HEK293 (cell line): ENCODE measurements around the gene RPL35.

Source experiments
- CTCF ChIA-PET: fragments of 350-600 bp; formaldehyde crosslinking; extraction: SDS; loops from one replicate; lab custom pipeline; 2021; ENCODE audit warnings: antibody characterized with exemption; lab: Yijun Ruan, JAX
- POLR2A ChIA-PET: fragments of 300-600 bp; formaldehyde crosslinking; extraction: SDS; loops from one replicate; lab custom pipeline; 2020; ENCODE audit warnings: antibody characterized with exemption, inconsistent platforms; lab: Yijun Ruan, JAX
- H3K27ac ChIP-seq: fragments of 200-500 bp; sonication (Bioruptor generic); 2 replicates; pipeline ENCODE4 v1.5.1; 2014; ENCODE audit warnings: low read depth, low read length, control low read depth, inconsistent platforms; ENCODE audit errors: extremely low read depth
- H3K36me3 ChIP-seq, 2 experiments: fragments of 200-500 bp in 1 of 2; sonication (Bioruptor generic) in 1 of 2; 1 replicate in 1 of 2; 2 replicates in 1 of 2; pipeline ENCODE4 v1.5.1; 2014 to 2017; ENCODE audit warnings: inconsistent platforms in 2 of 2, low read length in 2 of 2; ENCODE audit not compliant: control insufficient read depth in 2 of 2, insufficient read depth in 1 of 2
- H3K4me1 ChIP-seq: fragments of 200-500 bp; sonication (Bioruptor generic); 2 replicates; pipeline ENCODE4 v1.5.1; 2014; ENCODE audit warnings: mild to moderate bottlenecking, low read length, inconsistent platforms; ENCODE audit not compliant: control insufficient read depth, insufficient read depth
- H3K4me3 ChIP-seq: 2 replicates; pipeline ENCODE4 v1.5.1; 2011; ENCODE audit warnings: low read depth, mild to moderate bottlenecking, control low read depth, low read length, moderate library complexity
- H3K9me3 ChIP-seq: fragments of 200-500 bp; sonication (Bioruptor generic); 2 replicates; pipeline ENCODE4 v1.5.1; 2014; ENCODE audit warnings: low read depth, low read length, inconsistent platforms; ENCODE audit not compliant: control insufficient read depth, insufficient read depth
- GLI4 ChIP-seq: fragments of 450-650 bp; formaldehyde crosslinking; IDR thresholded peaks from 2 replicates; pipeline ENCODE4 v1.5.1; 2016; ENCODE audit warnings: missing biosample characterization, missing genetic modification characterization
- HOXC10 ChIP-seq: sonication (generic); formaldehyde crosslinking; IDR thresholded peaks from 2 replicates; pipeline ENCODE4 v1.8.1; 2023; ENCODE audit warnings: mild to moderate bottlenecking, missing genetic modification reagents
- IKZF3 ChIP-seq: fragments of 450-650 bp; IDR thresholded peaks from 2 replicates; pipeline ENCODE4 v1.5.0; 2018; ENCODE audit warnings: missing biosample characterization, mild to moderate bottlenecking, missing genetic modification characterization, moderate library complexity
- KLF1 ChIP-seq: fragments of 450-650 bp; formaldehyde crosslinking; IDR thresholded peaks from 2 replicates; pipeline ENCODE4 v1.5.1; 2016; ENCODE audit warnings: missing biosample characterization, missing genetic modification characterization
- KLF8 ChIP-seq: fragments of 450-650 bp; formaldehyde crosslinking; IDR thresholded peaks from 2 replicates; pipeline ENCODE4 v1.5.1; 2016; ENCODE audit warnings: missing biosample characterization, missing genetic modification characterization
- KLF9 ChIP-seq: fragments of 450-650 bp; formaldehyde crosslinking; IDR thresholded peaks from 2 replicates; pipeline ENCODE4 v1.5.1; 2016; ENCODE audit warnings: missing biosample characterization, missing genetic modification characterization, low read depth
- REPIN1 ChIP-seq: fragments of 450-650 bp; formaldehyde crosslinking; IDR thresholded peaks from 2 replicates; pipeline ENCODE4 v1.5.1; 2017; ENCODE audit warnings: missing biosample characterization, missing genetic modification characterization, low read depth
- SP2 ChIP-seq: fragments of 450-650 bp; formaldehyde crosslinking; IDR thresholded peaks from 2 replicates; pipeline ENCODE4 v1.5.1; 2016; ENCODE audit warnings: missing biosample characterization, missing genetic modification characterization
- SP3 ChIP-seq: fragments of 450-650 bp; formaldehyde crosslinking; IDR thresholded peaks from 2 replicates; pipeline ENCODE4 v1.5.1; 2016; ENCODE audit warnings: missing biosample characterization, missing genetic modification characterization
- SP7 ChIP-seq: fragments of 450-650 bp; formaldehyde crosslinking; IDR thresholded peaks from 2 replicates; pipeline ENCODE4 v1.5.1; 2016; ENCODE audit warnings: missing biosample characterization, missing genetic modification characterization
- ZBTB20 ChIP-seq: fragments of 450-650 bp; formaldehyde crosslinking; IDR thresholded peaks from 2 replicates; pipeline ENCODE4 v1.5.1; 2016; ENCODE audit warnings: missing biosample characterization, missing genetic modification characterization
- ZBTB48 ChIP-seq: fragments of 450-650 bp; formaldehyde crosslinking; IDR thresholded peaks from 2 replicates; pipeline ENCODE4 v1.5.1; 2016; ENCODE audit warnings: missing biosample characterization, missing genetic modification characterization
- ZFP37 ChIP-seq: fragments of 450-650 bp; formaldehyde crosslinking; IDR thresholded peaks from 2 replicates; pipeline ENCODE4 v1.5.1; 2016; ENCODE audit warnings: missing biosample characterization, missing genetic modification characterization
- ZFP69B ChIP-seq: fragments of 450-650 bp; formaldehyde crosslinking; IDR thresholded peaks from 2 replicates; pipeline ENCODE4 v1.5.1; 2016; ENCODE audit warnings: missing biosample characterization, missing genetic modification characterization
- ZNF169 ChIP-seq: fragments of 450-650 bp; formaldehyde crosslinking; IDR thresholded peaks from 2 replicates; pipeline ENCODE4 v1.5.1; 2016; ENCODE audit warnings: missing biosample characterization, missing genetic modification characterization
- ZNF239 ChIP-seq: fragments of 450-650 bp; formaldehyde crosslinking; IDR thresholded peaks from 2 replicates; pipeline ENCODE4 v1.5.1; 2016; ENCODE audit warnings: missing biosample characterization, missing genetic modification characterization
- ZNF24 ChIP-seq: fragments of 450-650 bp; formaldehyde crosslinking; IDR thresholded peaks from 2 replicates; pipeline ENCODE4 v1.5.1; 2016; ENCODE audit warnings: missing biosample characterization, missing genetic modification characterization
- ZNF311 ChIP-seq: fragments of 450-650 bp; formaldehyde crosslinking; IDR thresholded peaks from 2 replicates; pipeline ENCODE4 v1.5.1; 2017; ENCODE audit warnings: missing biosample characterization, missing genetic modification characterization, borderline replicate concordance
- ZNF341 ChIP-seq: fragments of 450-650 bp; formaldehyde crosslinking; IDR thresholded peaks from 2 replicates; pipeline ENCODE4; 2016; ENCODE audit warnings: low read depth, missing biosample characterization, missing genetic modification characterization
- ZNF366 ChIP-seq: fragments of 450-650 bp; formaldehyde crosslinking; conservative IDR thresholded peaks from 2 replicates; pipeline ENCODE4 v1.5.1; 2016; ENCODE audit warnings: missing biosample characterization, missing genetic modification characterization
- ZNF558 ChIP-seq: fragments of 450-650 bp; formaldehyde crosslinking; IDR thresholded peaks from 2 replicates; pipeline ENCODE4 v1.5.1; 2016; ENCODE audit warnings: missing biosample characterization, missing genetic modification characterization
- ZNF561 ChIP-seq: fragments of 450-650 bp; IDR thresholded peaks from 2 replicates; pipeline ENCODE4 v1.5.1; 2018; ENCODE audit warnings: missing biosample characterization, missing genetic modification characterization, borderline replicate concordance
- ZNF600 ChIP-seq: fragments of 450-650 bp; formaldehyde crosslinking; IDR thresholded peaks from 2 replicates; pipeline ENCODE4 v1.5.1; 2016; ENCODE audit warnings: missing biosample characterization, missing genetic modification characterization
- ZNF623 ChIP-seq: fragments of 450-650 bp; formaldehyde crosslinking; IDR thresholded peaks from 2 replicates; pipeline ENCODE4 v1.5.1; 2016; ENCODE audit warnings: missing biosample characterization, missing genetic modification characterization
- ZNF664 ChIP-seq: fragments of 450-650 bp; formaldehyde crosslinking; IDR thresholded peaks from 2 replicates; pipeline ENCODE4 v1.5.1; 2016; ENCODE audit warnings: missing biosample characterization, missing genetic modification characterization
- ZNF707 ChIP-seq: fragments of 450-650 bp; formaldehyde crosslinking; IDR thresholded peaks from 2 replicates; pipeline ENCODE4 v1.5.1; 2016; ENCODE audit warnings: missing biosample characterization, missing genetic modification characterization
- ZNF792 ChIP-seq: fragments of 450-650 bp; formaldehyde crosslinking; IDR thresholded peaks from 2 replicates; pipeline ENCODE4 v1.5.1; 2016; ENCODE audit warnings: missing biosample characterization, missing genetic modification characterization
- ZSCAN16 ChIP-seq: fragments of 450-650 bp; formaldehyde crosslinking; IDR thresholded peaks from 2 replicates; pipeline ENCODE4 v1.5.1; 2016; ENCODE audit warnings: missing biosample characterization, missing genetic modification characterization
- TF ChIP-seq, protein P1 (sequence below): fragments of 450-650 bp; formaldehyde crosslinking; IDR thresholded peaks from 2 replicates; pipeline ENCODE4 v1.5.1; 2017; ENCODE audit warnings: missing biosample characterization, missing genetic modification characterization
- TF ChIP-seq, protein P2 (sequence below): fragments of 450-650 bp; formaldehyde crosslinking; IDR thresholded peaks from 2 replicates; pipeline ENCODE4 v1.5.1; 2016; ENCODE audit warnings: missing biosample characterization, missing genetic modification characterization
- TF ChIP-seq, protein P3 (sequence below): fragments of 450-650 bp; formaldehyde crosslinking; IDR thresholded peaks from 2 replicates; pipeline ENCODE4 v1.5.1; 2016; ENCODE audit warnings: missing biosample characterization, missing genetic modification characterization

Gene RPL35

DNA sequence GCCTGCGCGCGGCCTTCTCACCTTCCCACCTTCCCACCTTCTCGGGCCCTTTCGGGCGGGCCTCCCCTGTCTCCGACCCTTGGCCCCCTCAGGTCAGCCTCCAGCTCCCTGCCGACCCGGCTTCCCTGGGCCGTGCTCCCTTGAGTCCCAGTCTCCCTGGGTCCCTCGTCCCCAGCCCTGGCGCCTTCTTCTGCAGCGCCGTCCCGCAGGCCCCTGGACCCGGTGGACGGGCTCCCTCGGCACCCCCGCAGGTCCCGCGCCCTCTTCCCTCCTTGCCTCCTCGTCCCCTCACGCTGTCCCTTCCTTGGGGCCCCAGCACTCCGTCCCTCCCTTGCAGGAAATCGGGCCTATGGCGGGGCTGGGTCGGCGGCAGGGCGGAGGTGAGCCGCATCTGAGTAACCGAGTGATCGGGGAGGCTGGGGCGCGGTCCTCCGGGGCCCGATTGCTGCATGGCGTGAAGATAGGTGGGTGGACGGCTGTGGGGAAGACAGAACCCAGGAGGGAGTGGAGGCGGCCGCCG, 7.8 kb upstream of the RPL35 start (continued):
- no peak for TF ChIP-seq ZNF366
- TF ChIP-seq REPIN1 (tag by site-specific recombination) = peak; percentile 75; the same call in 1 of the 2 replicates
- TF ChIP-seq ZNF792 (tag by site-specific recombination) = 0 out of 2 replicates have a peak, but pooled peaks have one; percentile 57
- no peak for TF ChIP-seq HOXC10 (CRISPR knock-in tag)
- no peak for TF ChIP-seq ZNF311 (tag by site-specific recombination)
- TF ChIP-seq ZBTB20 (tag by site-specific recombination) = peak; percentile 41; the same call in 1 of the 2 replicates
- TF ChIP-seq SP2 (tag by site-specific recombination) = peak; percentile 29; the same call in 1 of the 2 replicates
- no peak for TF ChIP-seq ZNF558 (tag by site-specific recombination)
- TF ChIP-seq ZNF707 (tag by site-specific recombination) = no peak

DNA sequence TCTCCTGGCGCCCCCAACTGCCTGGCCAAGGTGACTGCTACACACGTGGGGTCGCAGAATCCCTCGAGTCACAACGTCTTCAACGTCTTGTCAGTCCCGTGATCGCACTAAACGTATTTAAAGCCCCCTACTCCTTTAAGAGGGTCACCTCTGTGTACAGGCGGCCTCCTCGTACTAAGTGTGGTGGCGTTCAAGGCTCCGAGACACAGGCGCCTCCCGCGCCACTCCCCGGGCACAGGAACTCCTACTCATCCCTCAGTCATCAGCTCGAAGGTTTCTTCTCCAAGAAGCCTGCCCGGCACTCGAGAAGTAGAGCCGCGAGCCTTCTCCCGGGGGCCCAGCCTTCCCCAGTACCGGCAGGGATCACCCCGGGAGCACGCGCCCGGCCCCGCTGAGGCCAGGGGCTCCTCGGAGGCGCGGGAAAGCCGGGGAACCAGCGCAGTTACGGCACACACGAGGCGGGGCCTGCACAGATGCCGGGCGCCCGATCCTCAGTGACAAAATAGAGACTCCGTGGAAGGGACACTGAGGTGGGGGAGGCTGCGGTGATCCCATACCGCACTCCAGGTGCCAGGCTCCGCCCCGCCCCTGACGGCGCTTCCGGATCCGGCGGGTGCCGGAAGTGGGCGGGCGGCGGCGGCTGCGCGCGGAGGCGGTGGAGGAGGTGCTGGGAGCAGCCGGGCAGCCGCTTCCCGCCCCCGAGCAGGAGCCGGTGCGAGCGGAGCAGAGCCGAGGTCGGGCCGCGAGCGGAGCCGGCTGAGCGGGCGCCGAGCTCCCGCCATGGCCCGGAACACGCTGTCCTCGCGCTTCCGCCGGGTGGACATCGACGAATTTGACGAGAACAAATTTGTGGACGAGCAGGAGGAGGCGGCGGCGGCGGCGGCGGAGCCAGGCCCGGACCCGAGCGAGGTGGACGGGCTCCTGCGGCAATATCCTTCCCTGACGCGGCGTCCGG, 7.0 kb upstream of the RPL35 start:
- ChIA-PET CTCF (interaction anchor here (0.6 to 2.1 kb wide), 5 partner anchors 9 to 285 kb away, joined by 3 to 5 read pairs (median 3); no protein-coding TSS in a partner anchor), POLR2A (interaction anchor here (0.6 to 2.7 kb wide), 8 partner anchors 8 to 372 kb away, joined by 3 to 13 read pairs (median 3); partner anchors contain the start of genes HSPA5 and NR6A1)
- H3K4me1 ChIP-seq = peaks cover 4% of the 10 kb centered on the region; the same call in 1 of the 2 replicates
- H3K9me3 ChIP-seq = no peaks in the 10 kb centered on the region
- H3K36me3 ChIP-seq = peaks cover 0 to 31% of the 10 kb centered on the region in 2 experiments; a peak in 2 of 3 replicates
- peak overlapping the region; percentile 91 for H3K4me3 ChIP-seq
- H3K27ac ChIP-seq = peak overlapping the region; percentile 78
- TF ChIP-seq ZBTB20 (tag by site-specific recombination) (0 out of 2 replicates have a peak, but pooled peaks have one; percentile 38), SP2 (tag by site-specific recombination) (peak; percentile 67), ZNF169 (tag by site-specific recombination) (no peak), ZSCAN16 (no peak), ZFP69B (tag by site-specific recombination) (no peak), GLI4 (tag by site-specific recombination) (peak; percentile 92), KLF1 (tag by site-specific recombination) (peak; percentile 9; the same call in 1 of the 2 replicates), ZFP37 (tag by site-specific recombination) (peak; percentile 34; the same call in 1 of the 2 replicates), ZBTB48 (tag by site-specific recombination) (peak; percentile 65), ZNF664 (tag by site-specific recombination) (no peak), IKZF3 (tag by site-specific recombination) (peak; percentile 44; the same call in 1 of the 2 replicates), SP7 (peak; percentile 45; the same call in 1 of the 2 replicates), SP3 (tag by site-specific recombination) (peak; percentile 76), ZNF341 (peak; percentile 82), ZNF623 (tag by site-specific recombination) (peak; percentile 65), ZNF561 (peak; percentile 31; the same call in 1 of the 2 replicates), ZNF24 (peak; percentile 51; the same call in 1 of the 2 replicates), ZNF239 (tag by site-specific recombination) (no peak), KLF8 (tag by site-specific recombination) (peak; percentile 8; the same call in 1 of the 2 replicates), KLF9 (tag by site-specific recombination) (peak; percentile 42; the same call in 1 of the 2 replicates), ZNF600 (tag by site-specific recombination) (peak; percentile 50; the same call in 1 of the 2 replicates)
- TF ChIP-seq, protein P1, sequence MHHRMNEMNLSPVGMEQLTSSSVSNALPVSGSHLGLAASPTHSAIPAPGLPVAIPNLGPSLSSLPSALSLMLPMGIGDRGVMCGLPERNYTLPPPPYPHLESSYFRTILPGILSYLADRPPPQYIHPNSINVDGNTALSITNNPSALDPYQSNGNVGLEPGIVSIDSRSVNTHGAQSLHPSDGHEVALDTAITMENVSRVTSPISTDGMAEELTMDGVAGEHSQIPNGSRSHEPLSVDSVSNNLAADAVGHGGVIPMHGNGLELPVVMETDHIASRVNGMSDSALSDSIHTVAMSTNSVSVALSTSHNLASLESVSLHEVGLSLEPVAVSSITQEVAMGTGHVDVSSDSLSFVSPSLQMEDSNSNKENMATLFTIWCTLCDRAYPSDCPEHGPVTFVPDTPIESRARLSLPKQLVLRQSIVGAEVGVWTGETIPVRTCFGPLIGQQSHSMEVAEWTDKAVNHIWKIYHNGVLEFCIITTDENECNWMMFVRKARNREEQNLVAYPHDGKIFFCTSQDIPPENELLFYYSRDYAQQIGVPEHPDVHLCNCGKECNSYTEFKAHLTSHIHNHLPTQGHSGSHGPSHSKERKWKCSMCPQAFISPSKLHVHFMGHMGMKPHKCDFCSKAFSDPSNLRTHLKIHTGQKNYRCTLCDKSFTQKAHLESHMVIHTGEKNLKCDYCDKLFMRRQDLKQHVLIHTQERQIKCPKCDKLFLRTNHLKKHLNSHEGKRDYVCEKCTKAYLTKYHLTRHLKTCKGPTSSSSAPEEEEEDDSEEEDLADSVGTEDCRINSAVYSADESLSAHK (tag by site-specific recombination) = no peak
- TF ChIP-seq, protein P2, sequence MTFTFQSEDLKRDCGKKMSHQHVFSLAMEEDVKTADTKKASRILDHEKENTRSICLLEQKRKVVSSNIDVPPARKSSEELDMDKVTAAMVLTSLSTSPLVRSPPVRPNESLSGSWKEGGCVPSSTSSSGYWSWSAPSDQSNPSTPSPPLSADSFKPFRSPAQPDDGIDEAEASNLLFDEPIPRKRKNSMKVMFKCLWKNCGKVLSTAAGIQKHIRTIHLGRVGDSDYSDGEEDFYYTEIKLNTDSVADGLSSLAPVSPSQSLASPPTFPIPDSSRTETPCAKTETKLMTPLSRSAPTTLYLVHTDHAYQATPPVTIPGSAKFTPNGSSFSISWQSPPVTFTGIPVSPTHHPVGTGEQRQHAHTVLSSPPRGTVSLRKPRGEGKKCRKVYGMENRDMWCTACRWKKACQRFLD = 0 out of 2 replicates have a peak, but pooled peaks have one; percentile 9
- TF ChIP-seq, protein P3, sequence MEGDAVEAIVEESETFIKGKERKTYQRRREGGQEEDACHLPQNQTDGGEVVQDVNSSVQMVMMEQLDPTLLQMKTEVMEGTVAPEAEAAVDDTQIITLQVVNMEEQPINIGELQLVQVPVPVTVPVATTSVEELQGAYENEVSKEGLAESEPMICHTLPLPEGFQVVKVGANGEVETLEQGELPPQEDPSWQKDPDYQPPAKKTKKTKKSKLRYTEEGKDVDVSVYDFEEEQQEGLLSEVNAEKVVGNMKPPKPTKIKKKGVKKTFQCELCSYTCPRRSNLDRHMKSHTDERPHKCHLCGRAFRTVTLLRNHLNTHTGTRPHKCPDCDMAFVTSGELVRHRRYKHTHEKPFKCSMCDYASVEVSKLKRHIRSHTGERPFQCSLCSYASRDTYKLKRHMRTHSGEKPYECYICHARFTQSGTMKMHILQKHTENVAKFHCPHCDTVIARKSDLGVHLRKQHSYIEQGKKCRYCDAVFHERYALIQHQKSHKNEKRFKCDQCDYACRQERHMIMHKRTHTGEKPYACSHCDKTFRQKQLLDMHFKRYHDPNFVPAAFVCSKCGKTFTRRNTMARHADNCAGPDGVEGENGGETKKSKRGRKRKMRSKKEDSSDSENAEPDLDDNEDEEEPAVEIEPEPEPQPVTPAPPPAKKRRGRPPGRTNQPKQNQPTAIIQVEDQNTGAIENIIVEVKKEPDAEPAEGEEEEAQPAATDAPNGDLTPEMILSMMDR (tag by site-specific recombination) = 0 out of 2 replicates have a peak, but pooled peaks have one; percentile 65
